ENCODE measurements around the gene PLK5.
A peak's percentile ranks its signal among the peaks of the same experiment; 100 is the strongest.

The PLK5 gene

GRCh38 chr19:1489463-1490310 lies 34.2 kb upstream of the PLK5 start:
- H3K27me3 ChIP-seq (ENCODE audit: insufficient read depth, poor library complexity, severe bottlenecking) = peaks cover 8% of the 10 kb centered on the region
- H3K27ac ChIP-seq (replicated peaks) = peak overlapping the region; percentile 54
- peak in 1 of 2 experiments; percentile 16 for DNase-seq (ENCODE audit: low read depth in 1 of 2, low spot score in 1 of 2)
- TF ChIP-seq CTCF (IDR thresholded peaks at IDR 0.05; ENCODE audit: insufficient read depth, low read length) = no peak
- no peak for TF ChIP-seq REST (IDR thresholded peaks at IDR 0.05; ENCODE audit: insufficient replicate concordance, low read depth)
- H3K4me3 ChIP-seq (replicated peaks; ENCODE audit: insufficient read depth, low read length) = peak overlapping the region; percentile 40

- peak within 1 kb of the TSS; percentile 40 for H3K4me3 ChIP-seq (replicated peaks; ENCODE audit: insufficient read depth, low read length)
- peak within 1 kb of the TSS; percentile 54 for H3K27ac ChIP-seq (replicated peaks)
- no peak for TF ChIP-seq POLR2AphosphoS5 (IDR thresholded peaks at IDR 0.05; ENCODE audit: low read depth)
- no peak for TF ChIP-seq GABPA (IDR thresholded peaks at IDR 0.05; ENCODE audit: low read depth)
- no peak for TF ChIP-seq REST (IDR thresholded peaks at IDR 0.05; ENCODE audit: insufficient replicate concordance, low read depth)
- no peak for TF ChIP-seq SPI1 (IDR thresholded peaks at IDR 0.05; ENCODE audit: borderline replicate concordance, low read depth)
- TF ChIP-seq CTCF (IDR thresholded peaks at IDR 0.05; ENCODE audit: insufficient read depth, low read length) = no peak
- peak; percentile 96 to 99 for DNase-seq (ENCODE audit: low read depth in 1 of 2, low spot score in 1 of 2)
- H3K27me3 ChIP-seq (ENCODE audit: insufficient read depth, poor library complexity, severe bottlenecking) = peaks cover 8% of the 10 kb centered on the region
Observed at GRCh38 chr19:1490311-1491113, 33.4 kb upstream of the PLK5 start, which contains the start of gene PCSK4. Gene PCSK4, minus strand, starts transcription at chr19:1490350. Its CDS starts 4 bp downstream, at chr19:1490346.

- peak within 1 kb of the TSS; percentile 54 for H3K27ac ChIP-seq (replicated peaks)
- TF ChIP-seq REST (IDR thresholded peaks at IDR 0.05; ENCODE audit: insufficient replicate concordance, low read depth) = no peak
- no peak for TF ChIP-seq CTCF (IDR thresholded peaks at IDR 0.05; ENCODE audit: insufficient read depth, low read length)
- no peak for TF ChIP-seq POLR2AphosphoS5 (IDR thresholded peaks at IDR 0.05; ENCODE audit: low read depth)
- no peak for TF ChIP-seq SPI1 (IDR thresholded peaks at IDR 0.05; ENCODE audit: borderline replicate concordance, low read depth)
- TF ChIP-seq GABPA (IDR thresholded peaks at IDR 0.05; ENCODE audit: low read depth) = no peak
- peaks cover 8% of the 10 kb centered on the region for H3K27me3 ChIP-seq (ENCODE audit: insufficient read depth, poor library complexity, severe bottlenecking)
- peak within 1 kb of the TSS; percentile 40 for H3K4me3 ChIP-seq (replicated peaks; ENCODE audit: insufficient read depth, low read length)
- no peak for DNase-seq (ENCODE audit: low read depth in 1 of 2, low spot score in 1 of 2)
Observed at GRCh38 chr19:1491114-1491848, 32.6 kb upstream of the PLK5 start, which contains the start of gene REEP6. Gene REEP6, plus strand, starts transcription at chr19:1491181. Its CDS starts 89 bp downstream, at chr19:1491270.

Data from HL-60 (cell line).